ENCODE results near the gene SERP2. TPM values are rescaled to one million over a fixed set of nuclear protein-coding genes. Genes with fewer than 3 reads are reported as not detected.

Gene SERP2
- total RNA-seq, 1 experiment from 2014 or later: not detected

DNA sequence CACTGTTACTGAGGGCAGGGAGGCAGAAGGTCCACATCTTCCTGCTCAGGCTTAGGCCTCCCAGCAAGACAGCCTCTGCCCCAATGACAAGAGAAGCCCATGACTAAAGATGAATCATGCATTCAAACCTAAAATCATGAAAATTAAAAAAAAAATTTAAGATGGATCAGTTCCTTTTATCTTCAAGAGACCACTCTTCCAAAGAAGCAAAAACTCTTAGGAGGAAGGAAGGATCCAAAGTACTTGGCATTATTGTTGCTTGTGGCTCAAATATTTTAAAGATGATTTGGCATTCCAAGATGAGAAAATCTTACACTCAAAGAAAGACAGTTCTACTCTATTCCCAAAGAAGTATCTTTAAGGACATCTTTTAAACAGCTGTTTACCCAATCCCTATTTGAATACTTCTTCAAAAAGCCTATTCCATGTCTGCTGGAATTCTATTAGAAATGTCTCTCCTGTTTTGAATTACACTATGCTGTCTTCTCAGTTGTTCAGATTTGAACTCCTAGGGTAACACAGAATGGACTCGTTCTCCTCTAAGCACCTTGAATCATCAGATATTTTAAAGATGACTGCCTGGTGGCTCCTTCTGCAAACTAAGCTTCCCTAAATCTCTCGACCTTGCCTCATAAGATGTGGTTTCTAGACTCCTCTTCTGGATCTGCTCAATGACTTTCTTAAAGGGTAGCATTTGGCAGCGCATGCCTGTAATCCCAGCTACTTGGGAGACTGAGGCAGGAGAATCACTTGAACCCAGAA, 7.0 kb downstream of the SERP2 start:
- in situ Hi-C loops (cut with HindIII; ENCODE audit: low pct_unique_long_range_greater_than_20kb, low sequenced_read_pairs): no loop called here
- no peak for DNase-seq (ENCODE audit: low read depth, low spot score)

DNA sequence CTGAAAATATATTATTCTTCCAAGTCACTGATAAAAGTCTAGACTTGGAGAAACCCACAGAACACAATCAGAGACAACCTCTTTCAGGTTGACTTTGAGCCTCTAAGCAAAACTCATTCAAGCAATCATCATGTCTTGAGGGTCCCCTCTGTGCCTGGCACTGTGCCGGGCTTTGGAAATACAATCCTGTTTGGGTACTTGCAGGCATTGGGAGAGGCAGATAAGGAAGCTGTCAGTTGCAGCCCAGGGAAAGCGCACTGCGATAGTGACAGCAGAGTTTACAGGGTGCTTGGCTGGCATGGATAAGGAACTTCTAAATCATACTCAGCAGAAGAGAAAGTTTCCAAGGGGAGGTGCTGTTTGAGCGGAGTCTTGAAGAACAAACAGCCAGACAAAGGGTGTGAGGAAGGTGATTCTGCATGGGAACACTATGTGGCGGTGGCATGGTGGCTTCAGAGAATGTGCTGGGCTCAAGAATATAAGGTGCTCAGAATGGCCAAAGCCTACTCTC, 9.1 kb downstream of the SERP2 start:
- in situ Hi-C loops (cut with HindIII; ENCODE audit: low pct_unique_long_range_greater_than_20kb, low sequenced_read_pairs): no loop called here
- DNase-seq (ENCODE audit: low read depth, low spot score): no peak

DNA sequence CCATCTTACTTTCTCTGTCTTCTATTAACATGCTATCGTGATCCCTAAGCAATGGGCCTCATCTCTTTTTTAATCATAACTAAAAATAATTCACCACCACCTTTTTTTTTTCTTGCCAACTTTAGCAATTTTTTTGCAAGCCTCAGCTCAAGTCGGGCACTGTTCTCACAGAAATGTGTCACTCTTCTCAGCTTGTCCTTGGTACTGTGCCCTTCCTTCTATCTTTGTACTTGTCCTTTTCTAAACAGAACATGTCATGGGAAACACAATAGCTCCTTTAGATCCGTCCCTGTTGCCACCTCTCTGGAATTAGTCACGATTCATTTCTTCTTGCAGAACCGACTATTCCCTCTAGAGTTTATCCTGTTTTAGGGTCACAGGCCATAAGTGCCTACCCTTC, 10.3 kb downstream of the SERP2 start:
- DNase-seq (ENCODE audit: low read depth, low spot score): no peak
- in situ Hi-C loops (cut with HindIII; ENCODE audit: low pct_unique_long_range_greater_than_20kb, low sequenced_read_pairs): no loop called here

DNA sequence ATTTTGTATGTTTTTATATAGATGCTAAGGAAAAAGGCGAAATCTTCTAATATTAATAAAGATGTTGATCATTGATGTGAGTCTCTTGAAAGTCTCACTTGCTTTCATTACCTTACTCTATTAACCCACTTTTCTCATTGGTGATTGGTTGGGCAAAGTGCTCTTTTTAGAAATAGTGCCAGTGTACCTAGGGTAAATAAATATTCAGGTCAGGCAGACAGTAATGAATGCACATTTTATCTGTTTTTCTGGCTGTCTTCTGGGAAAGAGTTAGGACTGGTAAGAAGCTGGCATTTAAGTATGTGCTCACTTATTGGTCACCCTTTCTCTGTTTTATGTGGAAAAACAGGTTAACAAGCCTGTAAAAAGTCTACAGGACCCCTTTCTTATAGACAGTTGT, 11.2 kb downstream of the SERP2 start:
- in situ Hi-C loops (cut with HindIII; ENCODE audit: low pct_unique_long_range_greater_than_20kb, low sequenced_read_pairs): no loop called here
- DNase-seq (ENCODE audit: low read depth, low spot score): no peak

DNA sequence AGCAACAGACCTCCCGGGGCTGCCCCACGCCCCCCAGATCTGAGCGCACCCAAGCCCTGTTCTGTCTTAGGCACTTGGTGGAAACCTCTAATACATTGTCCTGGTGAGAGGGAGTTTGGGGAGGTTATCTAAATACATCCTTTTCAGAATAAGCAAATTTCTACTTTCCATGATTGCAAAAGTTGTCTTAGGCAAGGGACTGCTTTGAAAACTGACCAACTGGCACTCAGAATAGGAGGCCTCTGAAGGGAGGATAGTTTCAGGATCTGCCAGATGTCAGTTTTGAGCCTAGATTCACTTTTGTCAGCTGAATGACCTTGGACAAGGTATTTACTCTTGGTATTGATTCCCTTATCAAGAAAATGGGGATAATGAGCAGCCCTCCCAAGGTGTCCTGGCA, 11.8 kb downstream of the SERP2 start:
- DNase-seq (ENCODE audit: low read depth, low spot score): no peak
- in situ Hi-C loops (cut with HindIII; ENCODE audit: low pct_unique_long_range_greater_than_20kb, low sequenced_read_pairs): no loop called here

DNA sequence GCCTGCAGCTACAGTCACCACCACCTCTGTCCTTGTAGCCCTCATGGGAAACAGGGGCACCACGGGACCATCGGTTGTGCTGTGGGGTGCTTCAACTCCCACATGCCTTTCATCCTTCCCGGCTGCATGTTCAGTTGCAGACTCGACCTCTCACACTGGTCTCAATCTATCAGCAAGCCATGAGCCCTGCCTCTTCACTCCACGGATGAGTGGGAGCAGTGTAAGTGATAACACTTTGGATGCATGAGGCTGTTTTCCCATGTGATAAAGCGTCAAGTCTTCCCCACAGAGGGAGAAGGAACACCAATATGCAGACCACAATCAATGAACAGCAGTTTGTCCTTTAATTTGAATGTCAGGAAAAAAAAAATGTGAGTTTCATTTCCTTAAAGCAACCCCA, 12.2 kb downstream of the SERP2 start:
- DNase-seq (ENCODE audit: low read depth, low spot score): no peak
- in situ Hi-C loops (cut with HindIII; ENCODE audit: low pct_unique_long_range_greater_than_20kb, low sequenced_read_pairs): no loop called here

DNA sequence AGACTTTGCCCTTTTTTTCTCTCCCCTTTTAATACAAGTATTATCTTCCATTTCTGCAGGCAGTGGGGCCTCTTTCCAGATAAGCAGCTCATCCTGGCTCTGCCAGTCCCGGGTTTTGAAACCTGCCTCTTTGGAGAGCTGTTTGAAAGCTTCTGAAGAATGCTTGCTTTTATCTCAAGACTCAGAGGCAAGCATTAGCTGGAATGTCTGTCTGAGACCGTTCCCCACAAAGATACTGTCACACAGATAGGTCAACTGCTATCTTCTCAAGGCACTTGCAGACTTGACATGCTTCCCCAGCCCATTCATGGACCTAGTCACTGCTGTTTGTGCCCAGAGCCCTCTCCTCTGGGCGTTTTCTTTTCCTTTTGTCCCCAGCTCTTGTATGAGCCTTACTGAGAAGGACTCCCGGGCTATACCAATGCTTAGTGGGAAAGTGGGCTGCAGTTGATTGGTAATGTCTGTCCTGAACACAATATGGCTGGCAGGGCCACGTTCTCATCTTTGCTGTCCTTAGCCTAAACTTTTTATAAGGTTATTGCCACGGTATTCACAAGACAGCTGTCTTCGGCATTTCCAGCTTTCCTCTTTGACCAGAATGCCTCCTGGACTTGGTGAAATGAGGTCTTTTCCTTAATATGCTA, 13.4 kb downstream of the SERP2 start:
- in situ Hi-C loops (cut with HindIII; ENCODE audit: low pct_unique_long_range_greater_than_20kb, low sequenced_read_pairs): no loop called here
- DNase-seq (ENCODE audit: low read depth, low spot score): no peak

DNA sequence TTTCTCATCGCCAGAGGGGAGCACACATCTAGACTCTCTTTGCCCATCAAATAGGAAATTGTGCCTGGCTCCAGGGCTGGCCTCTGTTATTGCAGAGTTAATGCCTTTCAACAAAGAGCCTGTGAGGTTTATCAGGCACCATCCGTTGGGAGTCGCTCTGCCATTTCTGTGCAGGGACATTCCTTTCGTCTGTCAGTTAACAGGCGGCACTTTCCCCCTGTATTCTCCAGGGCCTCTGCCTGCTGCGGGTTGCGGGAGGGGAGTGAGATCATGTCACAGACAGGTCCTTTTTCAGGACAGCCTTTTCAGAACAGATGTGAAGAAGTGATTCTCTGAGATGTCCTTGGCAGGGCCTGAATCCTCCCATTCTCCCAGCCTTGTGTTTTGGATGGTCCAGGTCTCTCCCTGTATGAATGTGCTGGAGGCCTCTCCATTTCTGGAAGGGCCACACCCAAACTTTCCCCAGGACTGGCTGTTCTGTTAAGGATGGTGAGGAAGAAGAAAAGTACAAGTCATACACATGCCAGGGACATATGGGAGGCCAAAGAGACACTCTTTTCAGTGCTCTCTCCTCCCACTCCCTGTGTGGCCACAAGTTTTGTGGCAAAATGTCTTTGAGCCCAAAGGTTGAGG, 14.9 kb downstream of the SERP2 start:
- no peak for DNase-seq (ENCODE audit: low read depth, low spot score)
- in situ Hi-C loops (cut with HindIII; ENCODE audit: low pct_unique_long_range_greater_than_20kb, low sequenced_read_pairs): no loop called here

DNA sequence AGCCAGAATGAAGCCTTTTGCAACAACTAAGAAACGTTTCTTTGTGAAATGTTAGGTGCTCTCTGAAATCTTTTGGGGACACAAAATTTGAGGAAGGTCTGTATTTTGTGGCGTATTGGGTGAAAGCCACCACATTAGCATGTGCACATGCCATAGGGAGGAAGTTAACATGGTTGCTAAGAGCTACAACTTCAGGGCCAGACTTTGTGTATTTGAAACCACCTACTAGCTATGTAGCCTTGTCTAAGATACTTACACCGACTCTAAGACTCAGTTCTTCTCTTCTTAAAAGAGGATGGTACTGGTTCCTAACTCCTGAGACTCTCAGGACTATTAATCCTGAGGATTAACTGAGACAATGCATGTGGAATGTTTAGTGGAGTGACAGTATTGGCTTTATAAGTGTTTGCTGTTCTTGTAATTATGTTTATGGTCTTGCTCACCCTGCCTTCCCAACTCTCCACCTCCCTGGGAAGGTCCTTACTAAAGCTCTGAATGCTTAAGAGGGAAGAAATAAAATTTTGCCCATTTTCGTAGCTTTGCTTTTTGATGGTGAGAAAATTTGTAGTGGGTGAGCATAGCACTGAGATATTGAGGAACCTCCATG, 15.5 kb downstream of the SERP2 start:
- no peak for DNase-seq (ENCODE audit: low read depth, low spot score)
- in situ Hi-C loops (cut with HindIII; ENCODE audit: low pct_unique_long_range_greater_than_20kb, low sequenced_read_pairs): no loop called here

DNA sequence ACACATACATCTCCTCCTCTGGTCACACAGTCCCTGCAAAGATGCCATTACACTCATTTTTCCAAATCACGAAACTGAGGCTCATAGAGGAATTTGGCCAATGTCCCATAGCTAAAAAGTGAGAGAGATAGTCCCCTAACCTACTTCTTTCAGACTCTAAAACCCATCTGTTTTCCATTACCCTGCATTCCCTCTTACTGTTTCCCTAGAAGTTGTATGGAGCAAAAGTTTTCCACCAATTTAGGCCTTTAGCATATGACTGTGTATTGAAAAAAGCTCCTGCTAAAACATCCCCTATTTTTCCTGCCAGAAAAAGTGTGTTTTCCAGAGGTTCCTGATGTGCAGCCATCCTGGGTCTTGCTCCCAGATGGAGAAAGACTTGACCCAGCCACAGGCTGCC, 16.3 kb downstream of the SERP2 start:
- no peak for DNase-seq (ENCODE audit: low read depth, low spot score)
- in situ Hi-C loops (cut with HindIII; ENCODE audit: low pct_unique_long_range_greater_than_20kb, low sequenced_read_pairs): no loop called here

DNA sequence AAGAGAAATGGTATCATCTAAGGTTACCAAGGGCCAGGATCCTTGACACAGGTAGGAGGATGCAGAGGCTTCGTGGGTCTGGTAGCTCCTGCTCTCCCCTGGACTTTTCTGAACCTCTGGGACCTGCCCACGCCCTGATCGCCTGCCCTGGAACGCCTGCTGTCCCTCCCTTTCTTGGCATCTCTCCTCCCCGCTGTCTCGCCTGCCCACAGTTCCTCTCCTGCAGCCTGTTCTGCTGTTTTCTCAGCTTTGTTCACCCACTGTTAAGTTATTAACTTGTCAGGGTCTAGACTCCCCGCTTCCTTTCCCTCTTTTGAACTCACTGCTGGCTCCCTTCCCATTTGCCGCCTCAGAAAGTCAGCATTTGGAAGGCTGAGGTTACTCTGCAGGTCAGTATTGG, 19.8 kb downstream of the SERP2 start:
- in situ Hi-C loops (cut with HindIII; ENCODE audit: low pct_unique_long_range_greater_than_20kb, low sequenced_read_pairs): no loop called here
- DNase-seq (ENCODE audit: low read depth, low spot score): no peak

DNA sequence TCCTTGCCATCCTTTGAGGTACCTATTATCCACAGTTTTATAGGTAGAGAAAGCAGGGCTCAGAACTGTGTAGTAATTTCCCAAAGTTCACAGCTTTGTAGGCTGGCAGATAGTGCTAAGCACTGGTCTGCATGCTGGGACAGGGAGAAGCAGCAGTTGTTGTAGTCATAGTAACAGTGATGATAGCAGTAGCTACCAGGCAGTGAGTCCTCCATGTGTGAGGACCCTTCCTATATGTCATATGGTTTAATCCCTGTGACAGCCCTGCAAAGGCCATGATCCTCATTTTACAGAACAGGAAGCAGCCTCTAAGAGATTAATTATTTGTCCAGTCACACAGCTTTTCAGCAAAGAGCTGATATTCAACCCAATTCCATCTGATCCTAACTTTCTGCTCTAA, 21.0 kb downstream of the SERP2 start:
- in situ Hi-C loops (cut with HindIII; ENCODE audit: low pct_unique_long_range_greater_than_20kb, low sequenced_read_pairs): no loop called here
- DNase-seq (ENCODE audit: low read depth, low spot score): no peak

DNA sequence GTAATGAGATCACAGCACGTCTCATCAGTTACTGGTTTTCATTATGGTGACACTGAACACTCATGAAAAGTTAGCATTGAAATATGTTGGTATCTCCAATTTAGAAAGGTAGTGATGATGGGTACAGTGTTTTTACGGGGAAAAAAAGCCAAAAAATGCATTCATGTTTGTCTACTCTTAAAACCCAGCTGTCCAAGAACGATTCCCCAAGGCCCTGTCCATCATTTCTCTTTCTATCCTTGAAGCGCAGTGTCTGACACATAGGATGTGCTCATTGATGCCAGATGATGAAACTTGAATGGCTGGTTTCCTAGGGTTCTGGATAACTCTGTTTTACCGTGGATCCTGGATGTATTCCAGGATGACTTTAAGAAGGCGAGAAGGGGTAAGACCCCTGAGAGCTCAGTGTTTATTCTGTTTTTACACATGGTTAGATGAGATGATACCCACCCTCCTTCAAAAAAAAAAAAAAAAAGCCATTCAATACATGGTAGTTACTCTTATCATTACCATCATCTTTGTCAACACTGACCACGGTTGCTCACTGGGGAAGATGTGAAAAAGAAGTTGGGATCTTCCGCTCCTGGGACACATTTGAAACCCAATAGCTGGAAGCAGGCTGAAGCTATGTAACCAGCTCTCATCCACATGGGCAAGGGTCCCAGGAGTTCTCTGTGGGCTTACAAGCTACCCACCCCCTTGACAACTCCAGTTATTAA, 22.5 kb downstream of the SERP2 start:
- in situ Hi-C loops (cut with HindIII; ENCODE audit: low pct_unique_long_range_greater_than_20kb, low sequenced_read_pairs): no loop called here
- no peak for DNase-seq (ENCODE audit: low read depth, low spot score)

DNA sequence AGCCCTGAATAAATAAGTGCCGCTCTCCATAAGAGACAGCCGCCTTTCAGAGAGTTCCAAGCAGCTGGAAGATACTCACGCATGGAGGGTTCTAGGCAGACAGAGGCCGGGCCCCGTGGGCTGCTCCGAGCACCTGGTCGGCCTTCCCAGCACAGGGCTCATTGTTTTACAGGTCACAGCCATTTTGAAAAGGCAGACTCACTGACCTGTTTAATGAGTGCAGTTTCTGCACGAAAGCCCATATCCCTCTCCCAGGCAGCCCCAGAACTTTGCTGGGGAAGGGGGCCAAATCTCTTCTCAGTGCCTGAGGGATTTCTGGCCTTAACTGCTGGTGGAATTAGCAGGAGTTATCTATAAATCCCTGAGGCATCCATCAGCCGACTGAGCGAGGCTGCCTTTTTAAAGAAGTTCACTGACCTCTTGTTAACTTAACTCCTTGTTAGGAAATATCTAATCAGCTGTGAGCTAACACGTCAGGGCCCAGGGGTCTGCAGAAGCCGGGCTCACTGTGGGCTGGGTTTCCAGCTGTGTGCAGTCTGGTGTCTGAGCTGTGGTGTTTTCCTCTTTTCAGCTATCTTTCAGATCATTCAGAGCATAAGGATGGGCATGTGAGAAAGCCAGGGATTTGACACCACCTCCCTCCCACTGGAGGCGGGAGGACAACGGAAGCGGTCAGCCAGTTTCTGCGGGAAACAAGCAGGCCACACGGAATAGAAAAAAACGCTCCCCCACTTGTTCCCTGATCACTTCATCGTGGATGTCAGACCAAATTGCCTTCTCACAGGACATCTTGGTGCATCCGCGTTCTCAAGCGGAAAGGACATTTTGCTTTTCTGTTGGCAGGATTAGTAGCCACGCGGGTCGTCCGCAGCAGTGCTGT, 23.3 kb downstream of the SERP2 start:
- no peak for DNase-seq (ENCODE audit: low read depth, low spot score)
- in situ Hi-C loops (cut with HindIII; ENCODE audit: low pct_unique_long_range_greater_than_20kb, low sequenced_read_pairs): no loop called here

DNA sequence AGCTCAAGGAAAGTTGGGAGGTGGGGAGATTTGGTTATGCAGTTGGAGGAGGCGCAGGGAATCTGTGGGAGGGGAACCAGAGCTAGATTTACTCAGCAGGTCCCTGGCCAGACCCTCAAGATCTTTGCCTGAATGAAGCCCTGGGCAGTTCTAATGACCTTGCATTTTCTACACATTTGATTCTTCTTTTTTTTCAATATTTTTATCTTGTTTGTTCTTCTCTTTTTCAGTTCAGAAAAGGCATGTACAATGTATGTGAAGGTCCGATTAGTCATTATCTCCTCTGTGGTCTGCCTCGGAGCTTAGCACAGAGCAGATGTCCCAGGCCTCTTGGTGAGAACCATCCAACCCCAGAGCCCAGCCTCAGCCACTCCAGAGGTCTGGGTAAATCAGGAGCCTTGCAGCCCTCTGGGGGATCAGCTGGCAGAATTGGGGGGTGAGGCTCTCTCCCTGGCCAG, 24.2 kb downstream of the SERP2 start:
- no peak for DNase-seq (ENCODE audit: low read depth, low spot score)
- in situ Hi-C loops (cut with HindIII; ENCODE audit: low pct_unique_long_range_greater_than_20kb, low sequenced_read_pairs): no loop called here

DNA sequence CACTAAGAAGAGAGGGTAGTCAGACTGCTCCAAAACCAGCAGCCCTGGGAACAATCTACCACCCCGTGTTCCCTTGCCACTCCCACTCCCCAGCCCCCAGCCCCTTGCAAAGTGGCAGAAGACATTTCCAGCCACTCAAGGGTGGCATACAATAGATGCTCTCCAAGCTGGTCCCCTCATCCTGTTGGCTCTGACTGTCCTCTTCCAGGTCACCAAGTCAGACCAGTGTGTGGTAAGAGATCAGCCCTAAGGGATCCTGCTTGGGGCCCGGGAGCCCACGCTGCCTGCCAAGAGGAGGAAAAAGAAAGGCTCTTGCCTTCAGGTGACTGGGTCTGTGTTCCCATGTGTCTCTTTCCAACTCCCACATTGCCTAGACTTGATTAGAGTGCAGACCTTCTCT, 25.0 kb downstream of the SERP2 start:
- in situ Hi-C loops (cut with HindIII; ENCODE audit: low pct_unique_long_range_greater_than_20kb, low sequenced_read_pairs): no loop called here

DNA sequence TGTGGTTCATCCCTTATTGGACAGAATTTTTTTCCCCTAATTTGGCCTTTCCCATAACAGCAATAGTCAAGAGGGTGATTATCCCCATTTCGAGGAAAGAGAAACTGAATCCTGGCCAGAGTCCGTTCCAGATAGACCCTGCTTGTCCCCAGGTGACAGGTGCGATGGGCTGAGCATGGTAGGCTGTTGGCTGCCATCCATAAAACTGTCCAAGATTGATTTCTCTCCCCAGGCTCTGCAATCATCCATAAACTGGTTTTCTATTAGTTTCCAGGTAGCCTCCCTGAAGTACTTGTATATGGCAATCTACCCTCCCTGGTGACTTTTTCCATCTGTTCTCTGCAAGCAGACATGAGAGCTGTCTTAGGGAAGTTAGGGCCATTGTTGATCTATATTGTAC, 25.4 kb downstream of the SERP2 start:
- no peak for DNase-seq (ENCODE audit: low read depth, low spot score)
- in situ Hi-C loops (cut with HindIII; ENCODE audit: low pct_unique_long_range_greater_than_20kb, low sequenced_read_pairs): no loop called here

More for the DNA sequence above, 25.0 kb downstream of the SERP2 start:
- no peak for DNase-seq (ENCODE audit: low read depth, low spot score)

All from SK-MEL-5 (cell line).